ENCODE data around the gene STOML1. TPM values are rescaled to one million over a fixed set of nuclear protein-coding genes. Genes with fewer than 3 reads are reported as not detected.

Gene STOML1
- total RNA-seq, 1 donor from 2014 or later, result 17.1 TPM

GRCh38 chr15:74011610-74012009, 19.5 kb upstream of the STOML1 start:
- no peak for TF ChIP-seq CTCF (IDR thresholded peaks at IDR 0.05)
- H3K27ac Mint-ChIP-seq (ENCODE audit: unreplicated experiment), result peak overlapping the region; percentile 66
- no peak for DNase-seq (ENCODE audit: extremely low spot score, unreplicated experiment)
- peaks cover 37% of the 10 kb centered on the region for H3K36me3 Mint-ChIP-seq (ENCODE audit: unreplicated experiment)
- H3K4me1 Mint-ChIP-seq (ENCODE audit: unreplicated experiment), result peaks cover 29% of the 10 kb centered on the region
- H3K4me3 Mint-ChIP-seq (ENCODE audit: unreplicated experiment), result no peak overlapping the region
- H3K9me3 Mint-ChIP-seq (ENCODE audit: unreplicated experiment), result peaks cover 7% of the 10 kb centered on the region
- no peaks in the 10 kb centered on the region for H3K27me3 Mint-ChIP-seq (ENCODE audit: unreplicated experiment)

- no peaks in the 10 kb centered on the region for H3K27me3 Mint-ChIP-seq (ENCODE audit: unreplicated experiment)
- H3K36me3 Mint-ChIP-seq (ENCODE audit: unreplicated experiment), result peaks cover 41% of the 10 kb centered on the region
- H3K9me3 Mint-ChIP-seq (ENCODE audit: unreplicated experiment), result peaks cover 7% of the 10 kb centered on the region
- peak overlapping the region; percentile 66 for H3K27ac Mint-ChIP-seq (ENCODE audit: unreplicated experiment)
- TF ChIP-seq CTCF (IDR thresholded peaks at IDR 0.05), result no peak
- peaks cover 32% of the 10 kb centered on the region for H3K4me1 Mint-ChIP-seq (ENCODE audit: unreplicated experiment)
- no peak overlapping the region for H3K4me3 Mint-ChIP-seq (ENCODE audit: unreplicated experiment)
- DNase-seq (ENCODE audit: extremely low spot score, unreplicated experiment), result no peak
These were observed 18.9 kb upstream of the STOML1 start for GRCh38 chr15:74010929-74011540.

- H3K9me3 Mint-ChIP-seq (ENCODE audit: unreplicated experiment), result peaks cover 7% of the 10 kb centered on the region
- H3K27ac Mint-ChIP-seq (ENCODE audit: unreplicated experiment), result no peak overlapping the region
- H3K27me3 Mint-ChIP-seq (ENCODE audit: unreplicated experiment), result no peaks in the 10 kb centered on the region
- no peak for DNase-seq (ENCODE audit: extremely low spot score, unreplicated experiment)
- no peak for TF ChIP-seq CTCF (IDR thresholded peaks at IDR 0.05)
- peaks cover 45% of the 10 kb centered on the region for H3K36me3 Mint-ChIP-seq (ENCODE audit: unreplicated experiment)
- peaks cover 42% of the 10 kb centered on the region for H3K4me1 Mint-ChIP-seq (ENCODE audit: unreplicated experiment)
- H3K4me3 Mint-ChIP-seq (ENCODE audit: unreplicated experiment), result no peak overlapping the region
These were observed 16.8 kb upstream of the STOML1 start for GRCh38 chr15:74008901-74009300.

- Mint-ChIP-seq H3K9me3 (ENCODE audit: unreplicated experiment) (peaks cover 8% of the 10 kb centered on the region), H3K27ac (ENCODE audit: unreplicated experiment) (no peak overlapping the region), H3K27me3 (ENCODE audit: unreplicated experiment) (no peaks in the 10 kb centered on the region), H3K4me3 (ENCODE audit: unreplicated experiment) (no peak overlapping the region), H3K36me3 (ENCODE audit: unreplicated experiment) (peaks cover 42% of the 10 kb centered on the region), H3K4me1 (ENCODE audit: unreplicated experiment) (peaks cover 44% of the 10 kb centered on the region)
- DNase-seq (ENCODE audit: extremely low spot score, unreplicated experiment), result no peak
- TF ChIP-seq CTCF (IDR thresholded peaks at IDR 0.05), result no peak
These were observed 15.8 kb upstream of the STOML1 start for GRCh38 chr15:74007820-74008371.

- Mint-ChIP-seq H3K9me3 (ENCODE audit: unreplicated experiment) (peaks cover 4% of the 10 kb centered on the region), H3K27ac (ENCODE audit: unreplicated experiment) (no peak overlapping the region), H3K4me3 (ENCODE audit: unreplicated experiment) (no peak overlapping the region), H3K36me3 (ENCODE audit: unreplicated experiment) (peaks cover 41% of the 10 kb centered on the region), H3K4me1 (ENCODE audit: unreplicated experiment) (peaks cover 44% of the 10 kb centered on the region), H3K27me3 (ENCODE audit: unreplicated experiment) (no peaks in the 10 kb centered on the region)
- TF ChIP-seq CTCF (IDR thresholded peaks at IDR 0.05), result no peak
- no peak for DNase-seq (ENCODE audit: extremely low spot score, unreplicated experiment)
These were observed 14.9 kb upstream of the STOML1 start for GRCh38 chr15:74006774-74007639.

Measured in osteocyte (in vitro differentiated cells).